WTC11 (cell line): Measurements from ENCODE around the gene LHB. TPM values are rescaled to one million over a fixed set of nuclear protein-coding genes. Genes with fewer than 3 reads are reported as not detected.

Source experiments
- ATAC-seq: fragments of 200-7000 bp; cut with Tn5 transposase; 2 replicates; pipeline ENCODE4 v1.10.0; 2021; ENCODE audit warnings: mild to moderate bottlenecking, moderate library complexity
- CTCF ChIA-PET: fragments of 300-600 bp; sonication (Branson Sonifier 250); formaldehyde crosslinking; loops from one replicate; lab custom pipeline; 2021; ENCODE audit warnings: antibody characterized with exemption; lab: Charles Lee
- POLR2A ChIA-PET: fragments of 350-600 bp; sonication (Branson Sonifier 250); formaldehyde crosslinking; loops from one replicate; lab custom pipeline; 2021; ENCODE audit warnings: antibody characterized with exemption; lab: Charles Lee
- DNase-seq: peaks from one replicate; pipeline ENCODE4 v3.0.0; 2021; ENCODE audit warnings: low spot score
- H3K27ac Mint-ChIP-seq: 2 replicates; pipeline ENCODE4 v1.8.0; 2021; ENCODE audit warnings: mixed read lengths
- H3K27me3 Mint-ChIP-seq: 2 replicates; pipeline ENCODE4 v1.8.0; 2021; ENCODE audit warnings: low read depth, mild to moderate bottlenecking, moderate library complexity, mixed read lengths
- H3K36me3 Mint-ChIP-seq: 2 replicates; pipeline ENCODE4 v1.8.0; 2021; ENCODE audit warnings: mixed read lengths
- H3K4me1 Mint-ChIP-seq: 2 replicates; pipeline ENCODE4 v1.8.0; 2022; ENCODE audit warnings: mixed read lengths
- H3K4me3 Mint-ChIP-seq: 2 replicates; pipeline ENCODE4 v1.8.0; 2021; ENCODE audit warnings: mild to moderate bottlenecking, moderate library complexity, mixed read lengths
- H3K9me3 Mint-ChIP-seq: 2 replicates; pipeline ENCODE4 v1.8.0; 2021; ENCODE audit warnings: mixed read lengths
- CBFB ChIP-seq: sonication (generic); formaldehyde crosslinking; IDR thresholded peaks from 2 replicates; pipeline ENCODE4 v1.8.1; 2022; ENCODE audit warnings: mild to moderate bottlenecking, low read depth, missing genetic modification reagents
- ERG ChIP-seq: fragments of 250-450 bp; sonication (Bioruptor Pico); IDR thresholded peaks from 2 replicates; pipeline ENCODE4 v1.8.0; 2021; ENCODE audit warnings: mild to moderate bottlenecking
- FOXK1 ChIP-seq: sonication (generic); formaldehyde crosslinking; IDR thresholded peaks from 2 replicates; pipeline ENCODE4 v1.8.0; 2022; ENCODE audit warnings: mild to moderate bottlenecking, moderate library complexity, missing genetic modification reagents
- GABPB1 ChIP-seq: sonication (generic); formaldehyde crosslinking; IDR thresholded peaks from 2 replicates; pipeline ENCODE4 v1.8.1; 2023; ENCODE audit warnings: mild to moderate bottlenecking, missing genetic modification reagents
- GRHL2 ChIP-seq: fragments of 250-450 bp; sonication (Bioruptor Pico); IDR thresholded peaks from 2 replicates; pipeline ENCODE4 v1.8.0; 2022; ENCODE audit warnings: mild to moderate bottlenecking, moderate library complexity; ENCODE audit not compliant: insufficient replicate concordance, severe bottlenecking
- IRF1 ChIP-seq: sonication (generic); formaldehyde crosslinking; IDR thresholded peaks from 2 replicates; pipeline ENCODE4 v1.8.0; 2023; ENCODE audit warnings: missing genetic modification reagents
- IRF2 ChIP-seq: sonication (generic); formaldehyde crosslinking; IDR thresholded peaks from 2 replicates; pipeline ENCODE4 v1.8.0; 2022; ENCODE audit warnings: low read depth, missing genetic modification reagents, borderline replicate concordance
- JAZF1 ChIP-seq: fragments of 250-450 bp; sonication (Bioruptor Pico); IDR thresholded peaks from 2 replicates; pipeline ENCODE4 v1.9.0; 2021; ENCODE audit warnings: moderate library complexity, mild to moderate bottlenecking, inconsistent platforms
- MAX ChIP-seq: sonication (generic); formaldehyde crosslinking; IDR thresholded peaks from 2 replicates; pipeline ENCODE4 v1.8.0; 2022; ENCODE audit warnings: mild to moderate bottlenecking, missing genetic modification reagents
- NFYB ChIP-seq: sonication (generic); formaldehyde crosslinking; conservative IDR thresholded peaks from 2 replicates; pipeline ENCODE4 v1.8.0; 2022; ENCODE audit warnings: low read depth, missing genetic modification reagents
- NR2C2 ChIP-seq: sonication (generic); formaldehyde crosslinking; IDR thresholded peaks from 2 replicates; pipeline ENCODE4 v1.8.0; 2022; ENCODE audit warnings: mild to moderate bottlenecking, missing genetic modification reagents
- RELA ChIP-seq: sonication (generic); formaldehyde crosslinking; IDR thresholded peaks from 2 replicates; pipeline ENCODE4 v1.8.1; 2022; ENCODE audit warnings: missing genetic modification reagents, mild to moderate bottlenecking, borderline replicate concordance
- SMAD3 ChIP-seq: sonication (generic); formaldehyde crosslinking; IDR thresholded peaks from 2 replicates; pipeline ENCODE4 v1.8.0; 2022; ENCODE audit warnings: missing genetic modification reagents, mild to moderate bottlenecking, borderline replicate concordance
- TCF7 ChIP-seq: sonication (generic); formaldehyde crosslinking; IDR thresholded peaks from 2 replicates; pipeline ENCODE4 v1.8.0; 2022; ENCODE audit warnings: mild to moderate bottlenecking, low read depth, missing genetic modification reagents, moderate library complexity
- TEAD1 ChIP-seq: sonication (generic); formaldehyde crosslinking; IDR thresholded peaks from 2 replicates; pipeline ENCODE4 v1.8.0; 2022; ENCODE audit warnings: mild to moderate bottlenecking, missing genetic modification reagents
- ZMAT4 ChIP-seq: fragments of 250-450 bp; sonication (Bioruptor Pico); IDR thresholded peaks from 2 replicates; pipeline ENCODE4 v1.9.0; 2021; ENCODE audit warnings: mild to moderate bottlenecking
- ZNF219 ChIP-seq: sonication (generic); formaldehyde crosslinking; IDR thresholded peaks from 2 replicates; pipeline ENCODE4 v1.8.0; 2023; ENCODE audit warnings: missing genetic modification reagents, mild to moderate bottlenecking, borderline replicate concordance
- ZNF263 ChIP-seq: sonication (generic); formaldehyde crosslinking; IDR thresholded peaks from 2 replicates; pipeline ENCODE4 v1.8.1; 2022; ENCODE audit warnings: low read depth, mild to moderate bottlenecking, moderate library complexity, missing genetic modification reagents
- ZNF416 ChIP-seq: fragments of 250-450 bp; sonication (Bioruptor Pico); IDR thresholded peaks from 2 replicates; pipeline ENCODE4 v1.9.0; 2021; ENCODE audit warnings: mild to moderate bottlenecking, inconsistent platforms
- ZNF671 ChIP-seq: fragments of 250-450 bp; sonication (Bioruptor Pico); IDR thresholded peaks from 2 replicates; pipeline ENCODE4 v1.8.0; 2021; ENCODE audit warnings: mild to moderate bottlenecking
- total RNA-seq: library from RNA; stranded (reverse); gene quantifications from 3 replicates; pipeline ENCODE4 v1.2.3, GENCODE V29; 2021
- TF ChIP-seq, protein P1 (sequence below): sonication (generic); formaldehyde crosslinking; IDR thresholded peaks from 2 replicates; pipeline ENCODE4 v1.8.1; 2023; ENCODE audit warnings: mild to moderate bottlenecking, missing genetic modification reagents
- TF ChIP-seq, protein P2 (sequence below): sonication (generic); formaldehyde crosslinking; IDR thresholded peaks from 2 replicates; pipeline ENCODE4 v1.8.0; 2023; ENCODE audit warnings: missing genetic modification reagents, mild to moderate bottlenecking, borderline replicate concordance
- TF ChIP-seq, protein P3 (sequence below): sonication (generic); formaldehyde crosslinking; IDR thresholded peaks from 2 replicates; pipeline ENCODE4 v1.8.1; 2022; ENCODE audit warnings: mild to moderate bottlenecking, missing genetic modification reagents, moderate library complexity, borderline replicate concordance

LHB gene
- total RNA-seq, 1 experiment from 2014 or later: not detected

DNA sequence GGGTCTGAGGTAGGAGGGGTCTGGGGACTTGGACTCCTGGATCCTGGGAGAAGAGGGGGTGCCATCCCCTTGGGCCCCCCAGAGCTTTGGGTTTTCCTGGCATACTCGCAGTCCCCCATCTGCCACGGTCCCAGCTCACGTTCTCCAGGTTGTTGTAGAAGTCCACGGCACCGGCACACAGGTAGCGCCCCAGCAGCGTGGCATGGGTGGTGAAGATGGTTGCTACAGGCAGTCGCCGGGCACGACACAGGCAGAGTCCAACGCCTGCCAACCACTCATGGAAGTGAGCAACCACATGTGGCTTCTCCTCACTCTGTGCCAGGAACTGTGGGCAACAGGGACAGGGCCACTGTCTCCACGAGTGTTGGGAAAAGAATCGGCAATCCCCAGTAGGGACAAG is 31.2 kb downstream of the LHB start:
- Mint-ChIP-seq H3K27ac (no peak overlapping the region), H3K4me1 (peaks cover 7% of the 10 kb centered on the region), H3K4me3 (no peak overlapping the region), H3K9me3 (no peaks in the 10 kb centered on the region), H3K36me3 (peaks cover 46% of the 10 kb centered on the region), H3K27me3 (no peaks in the 10 kb centered on the region)
- ChIA-PET POLR2A (interaction anchor here (0.6 kb wide), 1 partner anchor 117 kb away, joined by 3 read pairs; the partner anchor contains the start of gene PLEKHA4), CTCF (interaction anchor here (1.5 to 4.2 kb wide), 4 partner anchors 7 to 225 kb away, joined by 5 to 49 read pairs (median 16); partner anchors contain the start of genes GYS1 and RUVBL2)
- ATAC-seq (no peak), DNase-seq (no peak)
- TF ChIP-seq IRF1 (CRISPR knock-in tag): no peak
- TF ChIP-seq ZNF263: no peak
- no peak for TF ChIP-seq ERG (CRISPR knock-in tag)
- TF ChIP-seq ZNF671: no peak
- TF ChIP-seq NFYB (CRISPR knock-in tag): no peak
- TF ChIP-seq JAZF1 (CRISPR knock-in tag): no peak
- TF ChIP-seq CBFB (CRISPR knock-in tag): no peak
- no peak for TF ChIP-seq NR2C2
- no peak for TF ChIP-seq ZNF219 (CRISPR knock-in tag)
- TF ChIP-seq ZMAT4 (CRISPR knock-in tag): no peak
- no peak for TF ChIP-seq FOXK1
- TF ChIP-seq, protein P1, sequence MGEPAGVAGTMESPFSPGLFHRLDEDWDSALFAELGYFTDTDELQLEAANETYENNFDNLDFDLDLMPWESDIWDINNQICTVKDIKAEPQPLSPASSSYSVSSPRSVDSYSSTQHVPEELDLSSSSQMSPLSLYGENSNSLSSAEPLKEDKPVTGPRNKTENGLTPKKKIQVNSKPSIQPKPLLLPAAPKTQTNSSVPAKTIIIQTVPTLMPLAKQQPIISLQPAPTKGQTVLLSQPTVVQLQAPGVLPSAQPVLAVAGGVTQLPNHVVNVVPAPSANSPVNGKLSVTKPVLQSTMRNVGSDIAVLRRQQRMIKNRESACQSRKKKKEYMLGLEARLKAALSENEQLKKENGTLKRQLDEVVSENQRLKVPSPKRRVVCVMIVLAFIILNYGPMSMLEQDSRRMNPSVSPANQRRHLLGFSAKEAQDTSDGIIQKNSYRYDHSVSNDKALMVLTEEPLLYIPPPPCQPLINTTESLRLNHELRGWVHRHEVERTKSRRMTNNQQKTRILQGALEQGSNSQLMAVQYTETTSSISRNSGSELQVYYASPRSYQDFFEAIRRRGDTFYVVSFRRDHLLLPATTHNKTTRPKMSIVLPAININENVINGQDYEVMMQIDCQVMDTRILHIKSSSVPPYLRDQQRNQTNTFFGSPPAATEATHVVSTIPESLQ (CRISPR knock-in tag): no peak
- no peak for TF ChIP-seq TEAD1 (CRISPR knock-in tag)
- TF ChIP-seq, protein P2, sequence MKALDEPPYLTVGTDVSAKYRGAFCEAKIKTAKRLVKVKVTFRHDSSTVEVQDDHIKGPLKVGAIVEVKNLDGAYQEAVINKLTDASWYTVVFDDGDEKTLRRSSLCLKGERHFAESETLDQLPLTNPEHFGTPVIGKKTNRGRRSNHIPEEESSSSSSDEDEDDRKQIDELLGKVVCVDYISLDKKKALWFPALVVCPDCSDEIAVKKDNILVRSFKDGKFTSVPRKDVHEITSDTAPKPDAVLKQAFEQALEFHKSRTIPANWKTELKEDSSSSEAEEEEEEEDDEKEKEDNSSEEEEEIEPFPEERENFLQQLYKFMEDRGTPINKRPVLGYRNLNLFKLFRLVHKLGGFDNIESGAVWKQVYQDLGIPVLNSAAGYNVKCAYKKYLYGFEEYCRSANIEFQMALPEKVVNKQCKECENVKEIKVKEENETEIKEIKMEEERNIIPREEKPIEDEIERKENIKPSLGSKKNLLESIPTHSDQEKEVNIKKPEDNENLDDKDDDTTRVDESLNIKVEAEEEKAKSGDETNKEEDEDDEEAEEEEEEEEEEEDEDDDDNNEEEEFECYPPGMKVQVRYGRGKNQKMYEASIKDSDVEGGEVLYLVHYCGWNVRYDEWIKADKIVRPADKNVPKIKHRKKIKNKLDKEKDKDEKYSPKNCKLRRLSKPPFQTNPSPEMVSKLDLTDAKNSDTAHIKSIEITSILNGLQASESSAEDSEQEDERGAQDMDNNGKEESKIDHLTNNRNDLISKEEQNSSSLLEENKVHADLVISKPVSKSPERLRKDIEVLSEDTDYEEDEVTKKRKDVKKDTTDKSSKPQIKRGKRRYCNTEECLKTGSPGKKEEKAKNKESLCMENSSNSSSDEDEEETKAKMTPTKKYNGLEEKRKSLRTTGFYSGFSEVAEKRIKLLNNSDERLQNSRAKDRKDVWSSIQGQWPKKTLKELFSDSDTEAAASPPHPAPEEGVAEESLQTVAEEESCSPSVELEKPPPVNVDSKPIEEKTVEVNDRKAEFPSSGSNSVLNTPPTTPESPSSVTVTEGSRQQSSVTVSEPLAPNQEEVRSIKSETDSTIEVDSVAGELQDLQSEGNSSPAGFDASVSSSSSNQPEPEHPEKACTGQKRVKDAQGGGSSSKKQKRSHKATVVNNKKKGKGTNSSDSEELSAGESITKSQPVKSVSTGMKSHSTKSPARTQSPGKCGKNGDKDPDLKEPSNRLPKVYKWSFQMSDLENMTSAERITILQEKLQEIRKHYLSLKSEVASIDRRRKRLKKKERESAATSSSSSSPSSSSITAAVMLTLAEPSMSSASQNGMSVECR (CRISPR knock-in tag): no peak
- TF ChIP-seq IRF2: no peak

DNA sequence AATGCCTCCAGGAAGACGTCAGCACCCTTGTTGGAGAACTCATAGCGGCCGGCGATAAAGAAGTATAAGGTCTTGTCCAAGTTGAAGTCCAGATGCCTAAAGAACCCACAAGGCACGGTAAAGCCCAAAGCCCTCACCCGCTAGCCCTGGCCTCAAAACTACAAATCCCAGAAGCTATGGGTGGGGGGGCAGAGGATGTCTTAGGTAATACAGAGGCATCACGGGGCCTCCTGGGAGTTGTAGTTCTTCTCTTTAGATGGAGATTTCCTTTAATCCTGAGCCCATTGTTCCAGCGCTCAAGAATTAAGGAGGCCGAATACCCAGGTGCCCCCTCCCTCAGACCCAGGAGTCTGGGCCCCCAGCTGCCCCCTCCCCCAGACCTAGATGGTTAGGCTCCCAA is 34.6 kb downstream of the LHB start:
- TF ChIP-seq SMAD3 (no peak), MAX (no peak), TCF7 (CRISPR knock-in tag) (no peak), ZNF416 (CRISPR knock-in tag) (no peak), GABPB1 (CRISPR knock-in tag) (no peak), FOXK1 (no peak), RELA (CRISPR knock-in tag) (no peak), ZMAT4 (CRISPR knock-in tag) (no peak), GRHL2 (CRISPR knock-in tag) (no peak)
- TF ChIP-seq, protein P3, sequence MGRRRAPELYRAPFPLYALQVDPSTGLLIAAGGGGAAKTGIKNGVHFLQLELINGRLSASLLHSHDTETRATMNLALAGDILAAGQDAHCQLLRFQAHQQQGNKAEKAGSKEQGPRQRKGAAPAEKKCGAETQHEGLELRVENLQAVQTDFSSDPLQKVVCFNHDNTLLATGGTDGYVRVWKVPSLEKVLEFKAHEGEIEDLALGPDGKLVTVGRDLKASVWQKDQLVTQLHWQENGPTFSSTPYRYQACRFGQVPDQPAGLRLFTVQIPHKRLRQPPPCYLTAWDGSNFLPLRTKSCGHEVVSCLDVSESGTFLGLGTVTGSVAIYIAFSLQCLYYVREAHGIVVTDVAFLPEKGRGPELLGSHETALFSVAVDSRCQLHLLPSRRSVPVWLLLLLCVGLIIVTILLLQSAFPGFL (CRISPR knock-in tag): no peak
- ChIA-PET POLR2A (no interaction called here), CTCF (interaction anchor here (2.7 to 4.0 kb wide), 3 partner anchors 11 to 18 kb away, joined by 16 to 49 read pairs (median 33); partner anchors contain the start of genes GYS1 and RUVBL2)
- Mint-ChIP-seq H3K4me3 (no peak overlapping the region), H3K4me1 (no peaks in the 10 kb centered on the region), H3K9me3 (no peaks in the 10 kb centered on the region), H3K27me3 (no peaks in the 10 kb centered on the region), H3K27ac (no peak overlapping the region), H3K36me3 (peaks cover 40% of the 10 kb centered on the region)
- DNase-seq (no peak), ATAC-seq (peak; percentile 49)
